Measurements from ENCODE around the gene TMCC3. TPM values are rescaled to one million over a fixed set of nuclear protein-coding genes. Genes with fewer than 3 reads are reported as not detected.
"Not testable (repeated sequence)": the region's sequence is repeated elsewhere in the genome, so short reads cannot be mapped to it uniquely, and the experiment has no call there.

TMCC3 gene
- total RNA-seq, 3 donors from 2014 or later (not counting 1 experiment from before 2014, with no cell fraction given): 20.1 to 29.3 (median 21.6) TPM

DNA sequence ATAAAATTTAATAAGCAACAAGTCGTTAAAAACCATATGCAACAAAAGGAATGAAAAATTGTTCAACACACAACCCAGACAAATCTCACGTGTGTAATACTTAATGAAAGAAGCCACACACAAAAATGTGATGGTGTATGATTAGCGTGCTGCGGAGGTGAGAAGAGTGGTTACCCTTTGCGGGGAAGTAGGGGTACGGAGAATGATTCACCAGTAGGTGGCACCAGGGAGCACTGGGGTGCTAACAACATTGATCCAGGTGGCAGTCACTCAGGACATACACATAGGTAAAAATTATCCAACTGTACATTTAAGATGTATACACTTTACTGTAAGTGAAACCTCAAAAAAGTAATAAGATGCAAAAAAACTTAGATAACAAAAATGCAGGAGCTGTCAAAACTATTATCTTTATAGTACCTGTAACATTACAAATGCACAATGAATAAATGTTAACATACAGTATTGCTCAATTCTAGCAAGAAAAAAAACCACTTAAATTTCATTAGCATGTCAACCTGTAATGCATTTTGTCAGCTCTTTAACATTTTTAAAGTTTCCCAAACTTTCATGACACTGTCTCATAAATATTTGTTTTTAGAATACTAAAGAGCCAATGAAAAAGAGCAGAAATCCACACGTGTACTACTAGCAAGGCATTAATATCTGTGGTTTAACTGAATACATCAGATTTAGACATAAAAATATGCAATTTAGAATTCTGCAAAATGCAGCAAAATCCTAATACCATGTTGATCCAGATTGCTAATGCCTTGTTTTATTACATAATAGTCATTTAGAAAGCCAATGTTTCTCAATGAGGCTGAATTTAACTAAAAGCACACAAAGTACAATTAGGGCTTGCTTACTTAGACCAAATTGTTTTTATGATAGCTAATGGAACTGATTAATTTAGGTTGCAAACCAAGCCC, 46.7 kb downstream of the TMCC3 start:
- H3K27ac Mint-ChIP-seq: peak overlapping the region in 1 of 2 donors; percentile 32
- no peaks in the 10 kb centered on the region for H3K27me3 Mint-ChIP-seq (ENCODE audit: low read depth in 2 of 2)
- intact Hi-C loops (cut with micrococcal nuclease): loop anchor here (1.0 kb wide), 1 partner anchor 161 kb away; no protein-coding TSS in a partner anchor
- H3K27ac ChIP-seq (ENCODE audit: low read length): no peak overlapping the region
- TF ChIP-seq, protein P1, sequence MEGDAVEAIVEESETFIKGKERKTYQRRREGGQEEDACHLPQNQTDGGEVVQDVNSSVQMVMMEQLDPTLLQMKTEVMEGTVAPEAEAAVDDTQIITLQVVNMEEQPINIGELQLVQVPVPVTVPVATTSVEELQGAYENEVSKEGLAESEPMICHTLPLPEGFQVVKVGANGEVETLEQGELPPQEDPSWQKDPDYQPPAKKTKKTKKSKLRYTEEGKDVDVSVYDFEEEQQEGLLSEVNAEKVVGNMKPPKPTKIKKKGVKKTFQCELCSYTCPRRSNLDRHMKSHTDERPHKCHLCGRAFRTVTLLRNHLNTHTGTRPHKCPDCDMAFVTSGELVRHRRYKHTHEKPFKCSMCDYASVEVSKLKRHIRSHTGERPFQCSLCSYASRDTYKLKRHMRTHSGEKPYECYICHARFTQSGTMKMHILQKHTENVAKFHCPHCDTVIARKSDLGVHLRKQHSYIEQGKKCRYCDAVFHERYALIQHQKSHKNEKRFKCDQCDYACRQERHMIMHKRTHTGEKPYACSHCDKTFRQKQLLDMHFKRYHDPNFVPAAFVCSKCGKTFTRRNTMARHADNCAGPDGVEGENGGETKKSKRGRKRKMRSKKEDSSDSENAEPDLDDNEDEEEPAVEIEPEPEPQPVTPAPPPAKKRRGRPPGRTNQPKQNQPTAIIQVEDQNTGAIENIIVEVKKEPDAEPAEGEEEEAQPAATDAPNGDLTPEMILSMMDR (IDR thresholded peaks at IDR 0.05): peak; percentile 74
- peaks cover 15 to 33% of the 10 kb centered on the region in 2 donors for H3K4me1 Mint-ChIP-seq
- H3K4me1 ChIP-seq (ENCODE audit: control insufficient read depth, insufficient read depth, low read length): peaks cover 7% of the 10 kb centered on the region
- H3K36me3 ChIP-seq (ENCODE audit: control insufficient read depth, insufficient read depth, low read length): no peaks in the 10 kb centered on the region
- H3K36me3 Mint-ChIP-seq: peaks cover 14% of the 10 kb centered on the region
- H3K4me3 Mint-ChIP-seq: no peak overlapping the region
- WGBS (ENCODE audit: insufficient coverage): 56% methylated on average over 5 of the region's 7 CpGs
- ATAC-seq (peak; percentile 87 to 95 (median 94)), DNase-seq (peak; percentile 53 to 79)
- peaks cover 3 to 6% of the 10 kb centered on the region in 2 donors for H3K9me3 Mint-ChIP-seq
- no peak overlapping the region for H3K4me3 ChIP-seq (ENCODE audit: low read length)
- H3K9me3 ChIP-seq (ENCODE audit: control insufficient read depth, insufficient read depth, low read length): peaks cover 7% of the 10 kb centered on the region
- no peaks in the 10 kb centered on the region for H3K27me3 ChIP-seq (ENCODE audit: control insufficient read depth, insufficient read depth, low read length)

DNA sequence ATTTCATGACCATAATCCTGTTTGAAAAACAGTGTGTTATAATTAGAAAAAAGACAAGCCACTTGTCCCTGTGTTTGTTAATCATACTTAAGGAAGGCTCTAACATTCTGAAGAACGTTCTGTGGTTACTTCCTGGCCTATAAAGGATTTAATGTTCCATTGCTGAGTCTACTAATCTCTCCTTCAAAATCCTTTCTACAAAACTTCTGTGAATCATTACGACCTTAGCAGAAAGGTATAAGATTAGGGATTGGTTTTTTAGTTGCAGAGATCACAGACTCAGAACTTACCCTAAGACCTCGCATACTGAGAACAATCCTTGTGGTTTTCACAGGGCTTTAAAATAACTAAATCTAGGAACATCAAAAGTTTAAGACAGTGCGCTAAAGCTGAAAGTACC, 48.3 kb downstream of the TMCC3 start:
- Mint-ChIP-seq H3K27me3 (ENCODE audit: low read depth in 2 of 2) (no peaks in the 10 kb centered on the region), H3K4me1 (peaks cover 9 to 32% of the 10 kb centered on the region in 2 donors), H3K27ac (no peak overlapping the region), H3K9me3 (peaks cover 3 to 5% of the 10 kb centered on the region in 2 donors), H3K4me3 (no peak overlapping the region), H3K36me3 (peaks cover 14% of the 10 kb centered on the region)
- H3K4me3 ChIP-seq (ENCODE audit: low read length): no peak overlapping the region
- H3K9me3 ChIP-seq (ENCODE audit: control insufficient read depth, insufficient read depth, low read length): peaks cover 7% of the 10 kb centered on the region
- peaks cover 7% of the 10 kb centered on the region for H3K4me1 ChIP-seq (ENCODE audit: control insufficient read depth, insufficient read depth, low read length)
- ATAC-seq (no peak), DNase-seq (no peak)
- intact Hi-C loops (cut with micrococcal nuclease): no loop called here
- H3K36me3 ChIP-seq (ENCODE audit: control insufficient read depth, insufficient read depth, low read length): no peaks in the 10 kb centered on the region
- 37% methylated on average over 3 of the region's 4 CpGs for WGBS (ENCODE audit: insufficient coverage)
- H3K27ac ChIP-seq (ENCODE audit: low read length): no peak overlapping the region
- no peaks in the 10 kb centered on the region for H3K27me3 ChIP-seq (ENCODE audit: control insufficient read depth, insufficient read depth, low read length)
- TF ChIP-seq, protein P1 (IDR thresholded peaks at IDR 0.05): no peak

DNA sequence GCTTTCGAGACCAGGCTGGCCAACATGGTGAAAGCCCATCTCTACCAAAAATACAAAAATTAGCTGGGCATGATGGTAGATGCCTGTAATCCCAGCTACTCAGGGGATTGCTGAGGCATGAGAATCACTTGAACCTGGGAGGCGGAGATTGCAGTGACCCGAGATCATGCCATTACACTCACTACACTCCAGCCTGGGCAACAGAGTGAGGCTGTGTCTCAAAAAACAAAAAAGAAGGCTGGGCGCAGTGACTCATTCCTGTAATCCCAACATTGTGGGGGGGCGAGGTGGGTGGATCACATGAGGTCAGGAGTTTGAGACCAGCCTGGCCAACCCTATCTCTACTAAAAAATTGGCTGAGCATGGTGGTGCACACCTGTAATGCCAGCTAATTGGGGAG, 49.0 kb downstream of the TMCC3 start:
- H3K27ac Mint-ChIP-seq; H3K4me3 ChIP-seq (ENCODE audit: low read length); ATAC-seq; intact Hi-C loops (cut with micrococcal nuclease); DNase-seq; H3K9me3 ChIP-seq (ENCODE audit: control insufficient read depth, insufficient read depth, low read length); H3K27me3 Mint-ChIP-seq (ENCODE audit: low read depth in 2 of 2); H3K4me1 ChIP-seq (ENCODE audit: control insufficient read depth, insufficient read depth, low read length); H3K4me3 Mint-ChIP-seq; H3K36me3 Mint-ChIP-seq; H3K36me3 ChIP-seq (ENCODE audit: control insufficient read depth, insufficient read depth, low read length); H3K27ac ChIP-seq (ENCODE audit: low read length); H3K27me3 ChIP-seq (ENCODE audit: control insufficient read depth, insufficient read depth, low read length); H3K9me3 Mint-ChIP-seq: not testable (repeated sequence)
- 77% methylated on average over 5 of the region's 5 CpGs for WGBS (ENCODE audit: insufficient coverage)
- peaks cover 12 to 36% of the 10 kb centered on the region in 2 donors for H3K4me1 Mint-ChIP-seq

DNA sequence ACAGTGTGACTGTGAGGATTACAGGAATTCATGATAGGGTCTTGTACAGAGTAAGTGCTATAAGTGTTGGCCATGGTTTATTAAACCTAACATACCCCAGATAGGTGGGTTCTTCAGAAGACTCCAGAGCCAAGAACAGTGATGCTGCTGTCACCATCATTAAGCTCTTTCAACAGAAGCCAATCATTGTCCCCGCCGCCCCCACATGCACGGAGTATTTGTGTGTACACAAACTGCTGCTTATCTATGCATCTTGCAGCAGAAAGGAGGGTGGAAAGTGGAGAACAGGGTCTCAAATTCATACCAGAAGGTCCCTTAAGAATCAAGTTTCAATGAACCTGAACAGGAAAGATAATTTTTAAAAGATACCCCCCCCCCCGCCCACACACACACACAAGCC, 51.2 kb downstream of the TMCC3 start:
- no peaks in the 10 kb centered on the region for H3K36me3 Mint-ChIP-seq

More for the DNA sequence above, 51.2 kb downstream of the TMCC3 start:
- Histone ChIP-seq H3K27me3 (ENCODE audit: control insufficient read depth, insufficient read depth, low read length) (no peaks in the 10 kb centered on the region), H3K27ac (ENCODE audit: low read length) (no peak overlapping the region), H3K4me3 (ENCODE audit: low read length) (no peak overlapping the region), H3K4me1 (ENCODE audit: control insufficient read depth, insufficient read depth, low read length) (peaks cover 7% of the 10 kb centered on the region), H3K9me3 (ENCODE audit: control insufficient read depth, insufficient read depth, low read length) (no peaks in the 10 kb centered on the region), H3K36me3 (ENCODE audit: control insufficient read depth, insufficient read depth, low read length) (no peaks in the 10 kb centered on the region)
- Mint-ChIP-seq H3K9me3 (no peaks in the 10 kb centered on the region), H3K27ac (no peak overlapping the region), H3K4me1 (peaks cover 20 to 45% of the 10 kb centered on the region in 2 donors), H3K27me3 (ENCODE audit: low read depth in 2 of 2) (no peaks in the 10 kb centered on the region), H3K4me3 (no peak overlapping the region)
- ATAC-seq: no peak
- intact Hi-C loops (cut with micrococcal nuclease): no loop called here
- 95% methylated on average over 3 of the region's 4 CpGs for WGBS (ENCODE audit: insufficient coverage)
- TF ChIP-seq, protein P1 (IDR thresholded peaks at IDR 0.05): no peak
- DNase-seq: no peak
